GM12891 (cell line): ENCODE data around the gene BHLHE41.

Experiments
- PAX5 ChIP-seq: IDR thresholded peaks from 2 replicates; pipeline ENCODE4 v1.6.1; 2011; ENCODE audit warnings: low read length, moderate library complexity, mild to moderate bottlenecking; ENCODE audit not compliant: insufficient read depth, severe bottlenecking
- POLR2A ChIP-seq: IDR thresholded peaks from 2 replicates; pipeline ENCODE4 v1.6.1; 2011; ENCODE audit warnings: low read depth, low read length, control low read depth
- POLR2AphosphoS5 ChIP-seq: IDR thresholded peaks from 2 replicates; pipeline ENCODE4 v1.6.1; 2011; ENCODE audit warnings: low read depth, low read length, control low read depth
- POU2F2 ChIP-seq: IDR thresholded peaks from 2 replicates; pipeline ENCODE4 v1.6.1; 2011; ENCODE audit warnings: low read depth, mild to moderate bottlenecking, control low read depth, low read length, moderate library complexity
- SPI1 ChIP-seq: IDR thresholded peaks from 2 replicates; pipeline ENCODE4 v1.6.1; 2011; ENCODE audit warnings: low read depth, low read length, control low read depth
- TAF1 ChIP-seq: IDR thresholded peaks from 2 replicates; pipeline ENCODE4 v1.6.1; 2011; ENCODE audit warnings: low read depth, low read length, control low read depth

- TF ChIP-seq POLR2A (no peak), TAF1 (no peak), POLR2AphosphoS5 (no peak), SPI1 (no peak), PAX5 (no peak), POU2F2 (no peak)
These were observed 5.3 kb downstream of the BHLHE41 start for GRCh38 chr12:26119391-26119989.
